ENCODE results near the gene LILRA6.
"Not testable (repeated sequence)": the region's sequence is repeated elsewhere in the genome, so short reads cannot be mapped to it uniquely, and the experiment has no call there.

Gene LILRA6

GRCh38 chr19:54242646-54243045 is at the start of gene LILRA6:
LILRA6 (minus strand) TSS chr19:54242790.
- not testable (repeated sequence) for DNase-seq

- not testable (repeated sequence) for DNase-seq
These were observed 46.6 kb upstream of the LILRA6 start for GRCh38 chr19:54289160-54289559.

GRCh38 chr19:54287456-54287855 is 44.9 kb upstream of the LILRA6 start:
- DNase-seq: no peak
- no peak for TF ChIP-seq POLR2A (IDR thresholded peaks at IDR 0.05; ENCODE audit: low read length)
- no peak for TF ChIP-seq GATA1 (IDR thresholded peaks at IDR 0.05; ENCODE audit: low read depth, low read length)

GRCh38 chr19:54286283-54286682 is 43.7 kb upstream of the LILRA6 start:
- DNase-seq: not testable (repeated sequence)

- DNase-seq: not testable (repeated sequence)
These were observed 43.0 kb upstream of the LILRA6 start for GRCh38 chr19:54285427-54286056.

GRCh38 chr19:54282686-54283470 is 40.3 kb upstream of the LILRA6 start:
- no peak for DNase-seq

GRCh38 chr19:54281729-54282075 is 39.1 kb upstream of the LILRA6 start:
- not testable (repeated sequence) for DNase-seq

More at GRCh38 chr19:54282686-54283470, 40.3 kb upstream of the LILRA6 start:
- TF ChIP-seq GATA1 (IDR thresholded peaks at IDR 0.05; ENCODE audit: low read depth, low read length) (no peak), POLR2A (IDR thresholded peaks at IDR 0.05; ENCODE audit: low read length) (no peak)

GRCh38 chr19:54281007-54281728 is 38.6 kb upstream of the LILRA6 start, which contains the start of gene LILRB2:
LILRB2 (minus strand) TSS chr19:54281110; CDS start chr19:54280496, 614 bp downstream.
- DNase-seq: no peak
- no peak for TF ChIP-seq GATA1 (IDR thresholded peaks at IDR 0.05; ENCODE audit: low read depth, low read length)

GRCh38 chr19:54280441-54280840 is 37.9 kb upstream of the LILRA6 start:
- not testable (repeated sequence) for DNase-seq

- DNase-seq: not testable (repeated sequence)
These were observed 37.4 kb upstream of the LILRA6 start for GRCh38 chr19:54280025-54280424.

- TF ChIP-seq POLR2A (IDR thresholded peaks at IDR 0.05; ENCODE audit: low read length) (no peak), GATA1 (IDR thresholded peaks at IDR 0.05; ENCODE audit: low read depth, low read length) (no peak)
- no peak for DNase-seq
These were observed 36.9 kb upstream of the LILRA6 start for GRCh38 chr19:54279406-54279962.

GRCh38 chr19:54278571-54279195 is 36.1 kb upstream of the LILRA6 start:
- DNase-seq: not testable (repeated sequence)

GRCh38 chr19:54278056-54278455 is 35.5 kb upstream of the LILRA6 start:
- not testable (repeated sequence) for DNase-seq

- not testable (repeated sequence) for DNase-seq
These were observed 34.6 kb upstream of the LILRA6 start for GRCh38 chr19:54277111-54277615.

- DNase-seq: no peak
- no peak for TF ChIP-seq GATA1 (IDR thresholded peaks at IDR 0.05; ENCODE audit: low read depth, low read length)
- no peak for TF ChIP-seq POLR2A (IDR thresholded peaks at IDR 0.05; ENCODE audit: low read length)
These were observed 33.4 kb upstream of the LILRA6 start for GRCh38 chr19:54275951-54276350.

- DNase-seq: not testable (repeated sequence)
These were observed 31.9 kb upstream of the LILRA6 start for GRCh38 chr19:54274516-54274915.
